ENCODE data around the gene RINL.
"Not testable (repeated sequence)": the region's sequence is repeated elsewhere in the genome, so short reads cannot be mapped to it uniquely, and the experiment has no call there.

RINL gene

GRCh38 chr19:38834104-38834490 lies 44.0 kb downstream of the RINL start:
- DNase-seq (ENCODE audit: low read depth): no peak

GRCh38 chr19:38833092-38833425 lies 45.0 kb downstream of the RINL start:
- DNase-seq (ENCODE audit: low read depth): no peak

GRCh38 chr19:38831142-38831605 lies 46.9 kb downstream of the RINL start:
- peak; percentile 93 for DNase-seq (ENCODE audit: low read depth)

GRCh38 chr19:38830039-38830733 lies 47.9 kb downstream of the RINL start:
- DNase-seq (ENCODE audit: low read depth): no peak

GRCh38 chr19:38829203-38829602 lies 48.9 kb downstream of the RINL start:
- not testable (repeated sequence) for DNase-seq (ENCODE audit: low read depth)

- no peak for DNase-seq (ENCODE audit: low read depth)
Observed at GRCh38 chr19:38826856-38827551, 51.1 kb downstream of the RINL start.

GRCh38 chr19:38825936-38826335 lies 52.1 kb downstream of the RINL start:
- DNase-seq (ENCODE audit: low read depth): not testable (repeated sequence)

- DNase-seq (ENCODE audit: low read depth): not testable (repeated sequence)
Observed at GRCh38 chr19:38821230-38821825, 56.7 kb downstream of the RINL start.

GRCh38 chr19:38819231-38819920 lies 58.7 kb downstream of the RINL start:
- no peak for DNase-seq (ENCODE audit: low read depth)
